Measurements from ENCODE around the gene ARL15. TPM values are rescaled to one million over a fixed set of nuclear protein-coding genes. Genes with fewer than 3 reads are reported as not detected.

ARL15 gene
- total and polyA plus RNA-seq, 2 of the 8 experiments (the other 6 are each of a cell fraction or from before 2014, with no cell fraction given) = 9.9 to 21.2 TPM

- no peak overlapping the region for H3K4me2 ChIP-seq (ENCODE audit: insufficient read depth in 1 of 2, low read depth in 2 of 2, low read length in 2 of 2)
- no peaks in the 10 kb centered on the region; the same call in 1 of the 2 replicates for H3K79me1 ChIP-seq (ENCODE audit: low read depth, low read length)
- CTCF ChIA-PET (ENCODE audit: partially characterized antibody) = no interaction called here
- no peak overlapping the region for H3K27ac ChIP-seq (ENCODE audit: low read depth, low read length)
- FAIRE-seq (no peak), DNase-seq (ENCODE audit: low read depth in 1 of 2, low spot score in 2 of 2) (no peak)
- no peak overlapping the region for H3K9ac ChIP-seq (replicated peaks in 1 of 4; ENCODE audit: extremely low read depth in 1 of 4, low read depth in 3 of 4, low read length in 3 of 4)
- H3K27me3 ChIP-seq (replicated peaks in 1 of 4; ENCODE audit: control insufficient read depth in 3 of 4, extremely low read depth in 1 of 4, insufficient read depth in 3 of 4, low read length in 3 of 4) = no peaks in the 10 kb centered on the region
- H2BK20ac ChIP-seq (ENCODE audit: low read length) = no peak overlapping the region
- WGBS, 2 experiments (ENCODE audit: extremely low coverage in 1 of 2, insufficient coverage in 1 of 2, insufficient read length in 1 of 2, insufficient replicate concordance in 2 of 2, low coverage in 1 of 2, low lambda C conversion rate in 2 of 2, missing lambda C conversion rate in 1 of 2) = 89% methylated on average over 3 of the region's 3 CpGs; no CpG with 5 or more reads in 1 of the 2 experiments
- no peak overlapping the region for H3K4ac ChIP-seq (replicated peaks; ENCODE audit: insufficient read length, low read depth, low read length)
- H3K56ac ChIP-seq (replicated peaks; ENCODE audit: insufficient read length, low read depth, low read length) = no peak overlapping the region
- H4K91ac ChIP-seq (replicated peaks; ENCODE audit: insufficient read length, low read length) = no peak overlapping the region
- H4K8ac ChIP-seq (ENCODE audit: extremely low read depth, insufficient read depth, low read length) = no peak overlapping the region
- no peak overlapping the region for H3K18ac ChIP-seq (ENCODE audit: extremely low read depth, low read length)
- H3K36me3 ChIP-seq (ENCODE audit: control insufficient read depth in 2 of 4, insufficient read depth in 4 of 4, low read length in 3 of 4) = no peaks in the 10 kb centered on the region
- no peaks in the 10 kb centered on the region for H3K9me3 ChIP-seq (ENCODE audit: insufficient read depth in 2 of 2, low read depth in 1 of 2, low read length in 1 of 2)
- H3K4me1 ChIP-seq (replicated peaks in 1 of 4; ENCODE audit: control insufficient read depth in 3 of 4, insufficient read depth in 4 of 4, low read length in 3 of 4) = no peaks in the 10 kb centered on the region
- no peak overlapping the region for H2BK120ac ChIP-seq (replicated peaks; ENCODE audit: low read depth, low read length)
- no peaks in the 10 kb centered on the region for H3K79me2 ChIP-seq (ENCODE audit: control insufficient read depth in 1 of 2, insufficient read depth in 2 of 2, low read length in 2 of 2)
- H2AK5ac ChIP-seq (ENCODE audit: low read depth, low read length) = no peak overlapping the region
- H3K23me2 ChIP-seq (ENCODE audit: low read depth, low read length) = no peaks in the 10 kb centered on the region
- H2BK15ac ChIP-seq (ENCODE audit: low read length) = no peak overlapping the region
- POLR2A ChIA-PET (ENCODE audit: partially characterized antibody) = no interaction called here
- no peak overlapping the region for H4K5ac ChIP-seq (ENCODE audit: insufficient read length, low read depth, low read length)
- H2BK5ac ChIP-seq (ENCODE audit: low read depth, low read length) = no peak overlapping the region
- H4K20me1 ChIP-seq (replicated peaks in 1 of 2; ENCODE audit: control insufficient read depth in 1 of 2, insufficient read depth in 2 of 2, low read length in 2 of 2) = no peaks in the 10 kb centered on the region
- no peak overlapping the region for H2BK12ac ChIP-seq (ENCODE audit: low read depth, low read length)
- no peak overlapping the region for H2AFZ ChIP-seq (ENCODE audit: low read length)
- H3K14ac ChIP-seq (ENCODE audit: insufficient read length) = no peak overlapping the region
- no peak overlapping the region for H3K23ac ChIP-seq (ENCODE audit: insufficient read length)
- H3K4me3 ChIP-seq (ENCODE audit: extremely low read depth in 1 of 4, insufficient read depth in 2 of 4, low read depth in 3 of 4, low read length in 4 of 4) = no peak overlapping the region
- TF ChIP-seq GABPA (IDR thresholded peaks at IDR 0.05; ENCODE audit: borderline replicate concordance, insufficient read depth, low read length) (no peak), TCF12 (IDR thresholded peaks at IDR 0.05; ENCODE audit: low read depth, low read length) (no peak), SP4 (IDR thresholded peaks at IDR 0.05; ENCODE audit: low read length) (no peak), USF2 (IDR thresholded peaks at IDR 0.05; ENCODE audit: low read length) (no peak), CBX5 (IDR thresholded peaks at IDR 0.05; ENCODE audit: low read depth, low read length) (no peak), MAFK (IDR thresholded peaks at IDR 0.05; ENCODE audit: low read depth, low read length) (no peak), SP1 (IDR thresholded peaks at IDR 0.05; ENCODE audit: low read depth, low read length) (no peak)
Measured at GRCh38 chr5:54261596-54261995, 48.8 kb downstream of the ARL15 start.

All from H1 (cell line).